GM08714 (cell line): ENCODE data around the gene SPAG9.
A peak's percentile ranks its signal among the peaks of the same experiment; 100 is the strongest.
"Not testable (repeated sequence)": the region's sequence is repeated elsewhere in the genome, so short reads cannot be mapped to it uniquely, and the experiment has no call there.

Experiments
- H3K4me3 ChIP-seq: fragments of 200-500 bp; sonication (Bioruptor generic); 2 replicates; pipeline ENCODE4 v1.5.1; 2014; ENCODE audit warnings: mild to moderate bottlenecking, low read length, inconsistent platforms
- ZNF274 ChIP-seq: IDR thresholded peaks from 2 replicates; pipeline ENCODE4 v1.6.1; 2012; ENCODE audit warnings: mild to moderate bottlenecking, low read depth, low read length

SPAG9 gene

GRCh38 chr17:51119415-51120356 is 982 bp downstream of the SPAG9 start:
- TF ChIP-seq ZNF274: no peak
- H3K4me3 ChIP-seq: peak overlapping the region; percentile 83

GRCh38 chr17:51118330-51119195 is 2.1 kb downstream of the SPAG9 start:
- H3K4me3 ChIP-seq: peak overlapping the region; percentile 83; the same call in 1 of the 2 replicates
- no peak for TF ChIP-seq ZNF274

- H3K4me3 ChIP-seq: no peak overlapping the region
- no peak for TF ChIP-seq ZNF274
Observed at GRCh38 chr17:51115179-51115578, 5.5 kb downstream of the SPAG9 start.

- H3K4me3 ChIP-seq: not testable (repeated sequence)
Observed at GRCh38 chr17:51112303-51113222, 8.1 kb downstream of the SPAG9 start.

GRCh38 chr17:51107778-51108177 is 12.9 kb downstream of the SPAG9 start:
- H3K4me3 ChIP-seq: no peak overlapping the region
- no peak for TF ChIP-seq ZNF274

GRCh38 chr17:51103451-51103850 is 17.2 kb downstream of the SPAG9 start:
- no peak overlapping the region for H3K4me3 ChIP-seq
- no peak for TF ChIP-seq ZNF274

- no peak overlapping the region for H3K4me3 ChIP-seq
- no peak for TF ChIP-seq ZNF274
Observed at GRCh38 chr17:51103050-51103449, 17.6 kb downstream of the SPAG9 start.

GRCh38 chr17:51097708-51098446 is 22.8 kb downstream of the SPAG9 start:
- no peak for TF ChIP-seq ZNF274
- H3K4me3 ChIP-seq: no peak overlapping the region

- no peak for TF ChIP-seq ZNF274
Observed at GRCh38 chr17:51091635-51092034, 29.0 kb downstream of the SPAG9 start.

GRCh38 chr17:51088868-51089267 is 31.8 kb downstream of the SPAG9 start:
- not testable (repeated sequence) for H3K4me3 ChIP-seq

More at GRCh38 chr17:51091635-51092034, 29.0 kb downstream of the SPAG9 start:
- H3K4me3 ChIP-seq: no peak overlapping the region

GRCh38 chr17:51088287-51088686 is 32.4 kb downstream of the SPAG9 start:
- TF ChIP-seq ZNF274: no peak
- H3K4me3 ChIP-seq: no peak overlapping the region

- no peak for TF ChIP-seq ZNF274
- H3K4me3 ChIP-seq: no peak overlapping the region
Observed at GRCh38 chr17:51087072-51087757, 33.5 kb downstream of the SPAG9 start.
